HCEC 1CT (cell line): ENCODE data around the gene CLCNKB.
A peak's percentile ranks its signal among the peaks of the same experiment; 100 is the strongest.
"Not testable (repeated sequence)": the region's sequence is repeated elsewhere in the genome, so short reads cannot be mapped to it uniquely, and the experiment has no call there.

Experiments
- DNase-seq: peaks from one replicate; pipeline ENCODE4 v3.0.0-alpha.2; 2017

The CLCNKB gene

DNA sequence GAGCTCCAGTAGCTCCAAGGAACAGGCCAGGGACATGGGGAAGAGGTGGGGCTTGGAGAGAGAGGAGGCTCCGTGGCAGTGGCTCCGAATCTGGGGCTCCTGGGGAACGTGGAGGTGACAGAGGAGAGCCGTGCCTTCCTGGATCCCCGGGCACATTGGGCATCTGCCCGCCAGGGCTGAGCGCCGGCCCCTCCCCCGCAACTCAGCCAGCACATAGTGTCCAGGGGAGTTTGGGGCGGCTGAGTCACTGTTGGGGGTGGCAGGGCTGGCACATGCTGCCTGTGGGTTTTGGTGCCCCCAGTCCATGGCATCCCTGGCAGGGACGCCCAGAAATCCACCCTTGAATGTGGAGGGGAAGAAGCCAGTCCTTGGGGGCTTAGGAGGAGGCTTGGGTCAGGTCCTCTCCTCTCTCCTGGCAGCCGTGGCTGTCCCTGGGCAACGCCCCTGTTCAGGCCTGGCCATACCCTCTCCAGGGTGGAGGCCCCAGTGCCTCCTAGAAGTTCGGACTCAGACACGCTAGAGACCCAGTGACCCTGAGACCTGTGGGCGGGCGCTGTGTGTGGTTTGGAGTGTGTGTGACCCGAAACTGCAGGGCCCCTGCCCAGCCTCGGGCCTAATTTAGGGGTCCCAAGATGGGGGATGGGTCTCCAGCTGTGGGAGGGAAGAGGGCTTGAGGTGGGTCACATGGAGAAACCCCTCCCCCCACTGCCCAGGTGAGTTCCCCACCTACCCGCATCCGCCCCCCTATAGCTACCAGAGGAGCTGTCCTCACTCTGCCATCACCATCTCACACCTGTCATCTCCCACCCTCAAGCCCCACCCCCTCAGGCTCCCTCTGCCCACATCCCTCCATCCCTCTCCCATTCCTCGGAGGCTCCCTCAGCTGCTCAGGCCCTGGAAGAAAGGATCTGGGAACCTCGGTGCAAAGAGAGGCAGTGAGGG, 27.4 kb upstream of the CLCNKB start:
- no peak for DNase-seq

DNA sequence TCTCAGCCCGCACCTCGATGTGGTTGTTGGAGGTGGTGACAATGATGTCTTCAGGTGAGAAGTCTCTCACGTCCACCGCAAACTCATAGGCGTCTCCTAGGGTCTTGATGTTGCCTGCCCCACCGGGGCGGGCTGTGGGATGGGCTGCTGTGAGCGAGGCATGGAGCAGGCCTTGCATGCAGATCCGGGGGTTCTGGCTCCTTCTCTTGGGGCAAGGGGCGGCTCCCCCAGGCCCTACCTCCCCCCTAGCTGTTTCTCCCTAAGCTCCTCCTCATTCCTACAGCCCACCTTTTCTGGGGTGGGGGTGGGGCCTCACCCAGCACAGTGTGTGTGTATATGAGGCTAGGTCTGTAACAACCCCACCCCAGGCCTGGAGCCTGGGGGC, 26.5 kb upstream of the CLCNKB start:
- no peak for DNase-seq

- no peak for DNase-seq
Observed at GRCh38 chr1:16017461-16018303, 25.9 kb upstream of the CLCNKB start, which contains the start of gene HSPB7. TSS of gene HSPB7 (minus strand) at chr1:16018043. CDS start at chr1:16017963, 80 bp downstream.

DNA sequence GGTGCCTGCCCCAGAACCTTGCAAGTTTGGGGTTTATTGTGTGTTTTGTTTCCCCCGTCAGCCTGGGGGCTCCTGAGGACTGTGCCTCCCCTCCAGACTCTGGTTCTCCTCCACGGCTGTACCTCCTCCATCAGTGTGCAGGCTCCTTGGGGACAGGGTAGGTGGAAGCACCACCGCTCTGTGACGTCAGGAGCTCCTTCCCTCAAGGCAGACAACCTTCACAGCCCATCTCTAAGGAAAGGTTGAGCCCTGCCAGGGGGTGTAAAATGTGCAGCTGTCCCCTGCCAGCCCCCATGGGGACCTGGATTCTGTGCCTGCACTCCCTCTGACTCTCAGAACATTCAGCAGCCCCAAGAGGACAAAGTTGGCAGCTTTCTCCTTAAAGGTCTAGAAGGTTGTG, 25.3 kb upstream of the CLCNKB start:
- DNase-seq, result no peak

DNA sequence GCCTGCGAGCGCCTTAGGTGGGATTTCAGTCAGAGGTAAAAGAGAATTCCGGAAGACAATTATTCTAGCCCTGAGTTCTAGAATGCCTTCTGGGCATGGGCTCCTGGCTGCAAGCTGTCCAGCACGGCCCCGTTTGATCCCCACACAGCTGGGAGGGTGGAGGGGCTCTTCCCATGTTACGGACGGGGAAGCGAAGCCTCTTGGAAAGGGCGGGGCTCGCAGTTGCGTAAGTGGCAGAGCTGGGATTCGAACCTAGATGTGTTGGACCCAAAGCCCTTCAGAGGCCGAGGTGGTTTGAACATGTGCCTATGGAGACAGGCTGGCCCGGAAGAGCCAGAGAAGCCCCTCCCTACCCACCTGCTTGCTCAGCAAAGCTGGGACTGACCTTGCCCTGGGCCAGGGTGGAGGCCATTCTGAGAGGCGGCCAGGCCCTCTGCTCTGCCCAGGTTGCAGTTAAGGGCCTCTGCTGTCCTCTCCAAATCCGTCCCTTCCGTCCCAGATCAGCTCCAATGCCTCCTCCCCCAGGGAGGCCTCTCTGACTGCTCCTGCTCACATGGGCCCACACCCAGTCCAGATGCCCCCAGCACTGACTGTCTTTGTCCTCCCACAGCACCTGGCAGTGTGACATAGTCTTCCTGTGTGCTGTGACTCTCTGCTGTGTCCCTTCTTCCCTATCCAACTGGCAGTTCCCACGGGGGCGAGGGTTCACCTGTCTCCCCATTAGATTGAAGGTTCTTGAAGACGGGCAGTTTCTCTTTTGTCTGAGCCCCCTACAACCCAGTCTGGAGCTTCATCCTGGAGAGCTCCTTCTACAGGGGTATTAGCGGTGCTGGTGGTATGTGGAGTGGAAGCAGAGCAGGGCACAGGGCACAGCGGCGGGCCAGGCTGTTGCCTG, 24.6 kb upstream of the CLCNKB start:
- DNase-seq, result no peak

DNA sequence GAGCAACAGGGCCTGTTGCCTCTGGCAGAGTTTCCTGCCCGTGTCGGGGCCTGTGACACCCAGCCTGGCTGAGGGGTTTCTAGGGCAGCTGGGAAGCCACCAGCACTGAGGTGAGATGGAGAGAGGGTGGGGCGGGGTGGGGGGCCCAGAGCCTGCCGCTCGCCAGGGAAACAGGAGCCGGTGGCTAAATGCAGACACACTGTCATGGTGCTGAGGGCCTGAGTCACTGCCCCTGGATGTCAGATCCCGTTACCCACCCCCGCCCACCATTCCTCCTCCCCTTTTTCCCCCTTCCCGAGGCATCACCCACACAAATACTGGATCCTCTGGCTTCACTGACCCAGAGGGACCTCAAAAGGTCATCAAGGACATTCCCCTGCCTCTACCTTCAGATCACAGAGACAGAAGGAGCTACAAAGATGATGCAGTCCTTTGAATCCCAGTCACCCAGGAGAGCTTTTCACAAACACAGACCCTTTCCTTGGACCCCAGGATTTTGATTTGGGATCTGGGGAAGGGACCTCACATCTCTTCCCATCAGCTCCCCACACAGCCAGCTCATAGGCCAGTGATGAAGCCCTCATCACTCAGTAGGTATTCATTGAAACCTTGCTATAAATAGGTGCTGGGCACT, 23.8 kb upstream of the CLCNKB start:
- no peak for DNase-seq

- DNase-seq, result no peak
Observed at GRCh38 chr1:16020325-16020724, 23.3 kb upstream of the CLCNKB start.

DNA sequence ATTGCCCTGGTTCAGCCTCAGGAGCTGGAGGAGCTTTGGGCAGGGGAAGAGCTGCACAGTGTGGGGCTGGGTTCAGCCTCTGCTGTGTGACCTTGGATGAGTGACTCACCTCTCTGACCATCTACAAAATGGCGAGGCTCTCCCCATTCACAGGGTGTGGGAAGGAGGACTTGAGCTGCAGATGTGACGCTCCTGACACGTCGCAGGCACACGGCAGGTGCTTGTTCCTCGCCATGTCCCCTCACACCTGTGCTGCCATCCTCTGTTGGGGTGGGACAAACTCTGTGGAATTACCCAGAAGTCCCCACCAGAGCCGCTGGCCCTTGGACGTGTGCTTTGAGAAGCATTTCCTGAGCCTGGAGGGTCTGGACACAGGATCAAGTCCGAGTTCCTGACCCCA, 22.7 kb upstream of the CLCNKB start:
- DNase-seq, result not testable (repeated sequence)

- DNase-seq, result no peak
Observed at GRCh38 chr1:16021681-16022080, 21.9 kb upstream of the CLCNKB start, which contains the start of gene CLCNKA. TSS of gene CLCNKA (plus strand) at chr1:16022036. CDS start at chr1:16022620, 584 bp downstream.

DNA sequence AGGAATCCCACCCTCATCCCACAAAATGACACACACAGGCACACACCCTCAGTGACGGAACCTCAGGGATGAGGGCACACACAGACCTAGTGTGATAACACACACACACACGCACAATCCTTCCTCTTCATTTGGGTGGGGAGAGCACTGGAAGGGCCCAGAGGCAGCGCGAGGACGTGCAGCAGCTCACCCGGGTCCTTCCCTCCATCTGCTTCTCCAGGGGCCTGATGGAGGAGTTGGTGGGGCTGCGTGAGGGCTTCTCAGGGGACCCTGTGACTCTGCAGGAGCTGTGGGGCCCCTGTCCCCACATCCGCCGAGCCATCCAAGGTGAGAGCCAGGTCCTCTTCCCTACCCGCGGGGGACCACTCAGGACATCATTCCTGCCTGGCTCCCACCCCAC, 21.2 kb upstream of the CLCNKB start:
- DNase-seq, result no peak

DNA sequence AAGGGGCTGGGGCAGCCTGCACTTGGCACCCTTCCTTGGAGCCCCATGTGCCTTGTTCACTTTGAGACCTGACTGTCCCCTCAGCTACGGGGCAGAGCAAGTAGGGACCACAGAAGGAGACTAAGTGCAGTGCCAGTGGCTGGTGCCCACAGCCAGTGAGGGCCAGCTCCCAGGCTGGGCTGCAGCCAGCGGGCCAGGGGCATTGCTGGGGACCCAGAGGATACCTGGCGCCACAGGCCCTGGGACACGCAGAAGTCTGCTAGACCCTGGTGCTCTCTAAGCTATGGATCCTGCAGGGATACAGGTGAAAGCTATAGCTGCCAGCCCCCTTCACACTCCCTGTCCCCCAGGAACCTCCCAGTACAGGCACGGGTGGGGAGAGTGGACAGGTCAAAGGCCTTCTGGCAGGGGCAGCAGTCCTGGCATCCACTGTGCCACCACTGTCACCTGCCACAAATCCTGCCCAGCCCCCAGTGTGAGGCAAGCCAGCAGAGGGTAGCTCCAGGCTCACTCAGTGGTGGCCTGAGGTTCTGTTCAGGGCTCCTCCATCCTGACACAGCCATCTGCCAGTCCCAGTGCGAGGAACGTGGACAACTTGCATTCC, 20.4 kb upstream of the CLCNKB start:
- no peak for DNase-seq

DNA sequence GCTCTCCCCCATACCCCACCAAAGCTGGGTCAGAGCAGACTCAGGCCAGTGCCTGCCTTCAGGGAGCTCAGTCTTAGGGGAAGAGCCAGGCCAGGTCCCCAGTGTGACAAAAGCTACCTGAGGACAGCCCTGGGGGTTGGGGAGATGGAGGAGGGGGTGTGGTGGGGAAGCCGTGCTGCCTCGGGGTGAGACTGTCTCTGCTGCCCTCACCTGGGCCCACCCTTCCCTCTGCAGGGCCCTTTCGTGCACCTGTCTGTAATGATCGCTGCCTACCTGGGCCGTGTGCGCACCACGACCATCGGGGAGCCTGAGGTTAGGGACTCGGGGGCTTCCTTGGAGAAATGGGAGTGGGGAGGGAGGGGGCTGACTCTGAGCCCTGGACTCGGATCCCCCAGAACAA, 17.3 kb upstream of the CLCNKB start:
- not testable (repeated sequence) for DNase-seq

DNA sequence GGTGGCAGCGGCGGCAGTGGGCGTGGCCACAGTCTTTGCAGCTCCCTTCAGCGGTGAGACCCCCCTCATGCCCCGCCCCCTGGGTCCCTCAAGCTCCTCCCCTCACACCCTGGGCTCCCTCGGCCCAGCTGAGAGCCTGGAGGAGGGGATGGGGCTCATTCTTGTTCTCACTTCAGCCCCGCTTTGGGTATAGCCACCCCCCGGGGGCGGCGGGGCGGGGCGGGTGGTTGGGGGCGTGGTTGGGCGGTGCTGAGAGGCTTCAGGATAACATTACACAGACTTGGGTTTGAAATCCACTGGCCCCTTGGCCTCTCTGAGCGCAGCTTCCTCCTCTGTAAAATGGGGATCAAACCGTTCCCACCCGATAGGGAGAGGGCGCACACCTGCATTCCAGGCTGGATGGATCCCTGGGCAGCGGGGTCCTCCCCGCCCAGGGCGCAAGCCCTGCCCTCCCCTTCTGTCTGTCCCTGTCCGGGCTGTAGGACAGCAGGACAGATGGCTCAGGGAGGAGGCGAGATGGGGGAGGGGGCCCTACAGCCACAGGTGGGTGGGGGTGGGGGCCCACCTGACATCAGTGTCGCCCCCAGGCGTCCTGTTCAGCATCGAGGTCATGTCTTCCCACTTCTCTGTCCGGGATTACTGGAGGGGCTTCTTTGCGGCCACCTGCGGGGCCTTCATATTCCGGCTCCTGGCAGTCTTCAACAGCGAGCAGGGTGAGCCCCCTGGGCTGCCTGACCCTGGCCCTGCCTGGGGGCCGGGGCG, 16.7 kb upstream of the CLCNKB start:
- no peak for DNase-seq

DNA sequence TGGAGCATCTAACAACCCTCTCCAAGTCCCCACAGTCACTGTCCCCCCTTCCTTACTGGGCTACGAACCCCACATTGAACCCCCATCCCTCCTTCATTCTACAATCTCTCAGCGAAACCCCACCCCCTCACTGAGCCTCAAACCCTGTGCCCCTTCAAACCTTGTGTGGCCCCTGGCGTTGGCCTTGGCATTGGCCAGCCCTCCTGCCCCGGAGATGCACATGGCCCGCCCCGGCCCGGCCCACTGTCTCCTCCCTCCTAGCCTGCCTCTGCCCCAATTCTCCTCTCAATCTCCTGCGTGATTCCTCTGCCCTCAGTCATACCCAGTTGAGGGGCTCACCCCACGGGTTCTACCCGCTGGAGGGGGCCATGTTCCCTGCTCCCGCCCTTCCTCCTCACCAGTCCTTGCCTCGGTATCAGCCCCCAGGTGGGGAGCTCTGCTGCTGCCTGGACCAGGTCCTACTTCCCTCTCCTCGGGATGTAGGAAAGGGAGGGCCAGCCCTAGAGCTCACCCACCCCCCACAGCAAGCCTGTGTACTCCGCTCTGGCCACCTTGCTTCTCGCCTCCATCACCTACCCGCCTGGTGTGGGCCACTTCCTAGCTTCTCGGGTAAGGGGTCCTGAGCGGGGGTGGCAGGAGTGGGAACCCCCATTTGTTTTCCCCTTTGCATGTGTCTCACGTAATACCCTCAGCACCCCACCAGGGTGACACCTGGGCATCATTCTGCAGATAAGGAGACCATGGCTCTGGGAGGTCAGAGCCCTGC, 15.2 kb upstream of the CLCNKB start:
- no peak for DNase-seq

- not testable (repeated sequence) for DNase-seq
Observed at GRCh38 chr1:16029003-16029268, 14.6 kb upstream of the CLCNKB start.

- no peak for DNase-seq
Observed at GRCh38 chr1:16029288-16029687, 14.3 kb upstream of the CLCNKB start.

- DNase-seq, result no peak
Observed at GRCh38 chr1:16031551-16031950, 12.0 kb upstream of the CLCNKB start.

- peak; percentile 72 for DNase-seq
Observed at GRCh38 chr1:16032388-16033102, 11.0 kb upstream of the CLCNKB start.

GRCh38 chr1:16033103-16033632, 10.4 kb upstream of the CLCNKB start:
- not testable (repeated sequence) for DNase-seq
